Cardiac muscle cell (in vitro differentiated cells and primary cell): ENCODE measurements around the gene APCDD1L. TPM values are rescaled to one million over a fixed set of nuclear protein-coding genes. Genes with fewer than 3 reads are reported as not detected.

ENCODE experiments used
- DNase-seq, 2 donors: peaks; one replicate each; pipeline versions ENCODE4 v3.0.0 to v3.0.0-alpha.2; 2010 to 2017; ENCODE audit warnings: low read depth in 1 of 2, low spot score in 1 of 2
- H3K27ac ChIP-seq: fragments of 200-600 bp; sonication (generic); 2 replicates; pipeline ENCODE4 v1.5.1; 2016
- H3K27me3 ChIP-seq: fragments of 200-600 bp; sonication (generic); 2 replicates; pipeline ENCODE4 v1.6.0; 2016; ENCODE audit warnings: control low read depth
- H3K36me3 ChIP-seq: fragments of 200-600 bp; sonication (generic); 2 replicates; pipeline ENCODE4 v1.5.1; 2016; ENCODE audit warnings: control low read depth
- H3K4me1 ChIP-seq: fragments of 200-600 bp; sonication (generic); 2 replicates; pipeline ENCODE4 v1.8.1; 2017; ENCODE audit warnings: low read depth, mild to moderate bottlenecking, mixed run types
- H3K4me3 ChIP-seq: fragments of 200-600 bp; sonication (generic); 2 replicates; pipeline ENCODE4 v1.5.1; 2016; ENCODE audit warnings: mild to moderate bottlenecking
- H3K9me3 ChIP-seq: fragments of 200-600 bp; sonication (generic); 2 replicates; pipeline ENCODE4 v1.5.1; 2017; ENCODE audit warnings: low read depth, mild to moderate bottlenecking, control low read depth
- CTCF ChIP-seq: IDR thresholded peaks from 2 replicates; pipeline ENCODE4 v1.5.1; 2012; ENCODE audit warnings: low read depth, mild to moderate bottlenecking, low read length
- polyA plus RNA-seq: library from polyadenylated mRNA; unstranded; fragments of >200 nt; fragmentation: Nextera tagmentation; extraction: Ambion mirVana; gene quantifications from 2 replicates; pipeline ENCODE4 v1.2.1, GENCODE V29; 2016
- total RNA-seq: library from RNA; depleted of rRNA; stranded (reverse); fragments of >200 nt; gene quantifications from 2 replicates; pipeline ENCODE4 v1.2.3, GENCODE V29; 2016

The APCDD1L gene
- total and polyA plus RNA-seq, 2 experiments from 2014 or later = 0.21 to 1.1 TPM

- no peak for TF ChIP-seq CTCF
- DNase-seq = no peak
- Histone ChIP-seq H3K4me3 (no peak overlapping the region), H3K27me3 (no peaks in the 10 kb centered on the region), H3K4me1 (peaks cover 8% of the 10 kb centered on the region), H3K9me3 (no peaks in the 10 kb centered on the region), H3K27ac (no peak overlapping the region), H3K36me3 (no peaks in the 10 kb centered on the region)
Measured at GRCh38 chr20:58546756-58547622, 31.8 kb upstream of the APCDD1L start.

GRCh38 chr20:58546416-58546711 is 31.2 kb upstream of the APCDD1L start:
- H3K27me3 ChIP-seq = no peaks in the 10 kb centered on the region
- no peaks in the 10 kb centered on the region for H3K9me3 ChIP-seq
- H3K4me3 ChIP-seq = no peak overlapping the region
- H3K27ac ChIP-seq = no peak overlapping the region
- H3K36me3 ChIP-seq = no peaks in the 10 kb centered on the region
- TF ChIP-seq CTCF = no peak
- H3K4me1 ChIP-seq = peaks cover 8% of the 10 kb centered on the region
- DNase-seq = no peak

GRCh38 chr20:58545565-58546415 is 30.6 kb upstream of the APCDD1L start:
- TF ChIP-seq CTCF = no peak
- no peaks in the 10 kb centered on the region for H3K9me3 ChIP-seq
- no peak overlapping the region for H3K27ac ChIP-seq
- peaks cover 8% of the 10 kb centered on the region for H3K4me1 ChIP-seq
- H3K36me3 ChIP-seq = no peaks in the 10 kb centered on the region
- no peaks in the 10 kb centered on the region for H3K27me3 ChIP-seq
- no peak overlapping the region for H3K4me3 ChIP-seq
- DNase-seq = no peak

- H3K27me3 ChIP-seq = no peaks in the 10 kb centered on the region
- H3K4me1 ChIP-seq = peaks cover 8% of the 10 kb centered on the region
- H3K4me3 ChIP-seq = no peak overlapping the region
- no peak overlapping the region for H3K27ac ChIP-seq
- no peak for TF ChIP-seq CTCF
- no peaks in the 10 kb centered on the region for H3K9me3 ChIP-seq
- DNase-seq = no peak
- H3K36me3 ChIP-seq = no peaks in the 10 kb centered on the region
Measured at GRCh38 chr20:58544891-58545290, 29.7 kb upstream of the APCDD1L start.

- DNase-seq = no peak
- H3K9me3 ChIP-seq = no peaks in the 10 kb centered on the region
- peaks cover 8% of the 10 kb centered on the region for H3K4me1 ChIP-seq
- H3K27me3 ChIP-seq = no peaks in the 10 kb centered on the region
- H3K36me3 ChIP-seq = no peaks in the 10 kb centered on the region
- H3K4me3 ChIP-seq = no peak overlapping the region
- no peak for TF ChIP-seq CTCF
- no peak overlapping the region for H3K27ac ChIP-seq
Measured at GRCh38 chr20:58544286-58544685, 29.1 kb upstream of the APCDD1L start.
